GM12878 (cell line): ENCODE results near the gene TSFM.

Source experiments
- MYC ChIP-seq: IDR thresholded peaks from 2 replicates; pipeline ENCODE4 v1.6.1; 2011; ENCODE audit warnings: mild to moderate bottlenecking, low read length, moderate library complexity, inconsistent platforms; ENCODE audit not compliant: insufficient read depth, insufficient replicate concordance, insufficient read length, severe bottlenecking
- POLR2A ChIP-seq: IDR thresholded peaks from 2 replicates; pipeline ENCODE4 v1.6.1; 2011; ENCODE audit warnings: low read depth, mild to moderate bottlenecking, low read length
- POLR2AphosphoS2 ChIP-seq: IDR thresholded peaks from 2 replicates; pipeline ENCODE4 v1.6.1; 2011; ENCODE audit warnings: low read depth, mild to moderate bottlenecking, low read length, improper control_type of control experiment, moderate library complexity
- POU2F2 ChIP-seq: IDR thresholded peaks from 3 replicates; pipeline ENCODE4 v1.6.1; 2011; ENCODE audit warnings: low read depth, mild to moderate bottlenecking, low read length, borderline replicate concordance
- RAD21 ChIP-seq: IDR thresholded peaks from 2 replicates; pipeline ENCODE4 v1.6.1; 2011; ENCODE audit warnings: mild to moderate bottlenecking, low read depth, low read length, moderate library complexity; ENCODE audit not compliant: insufficient read depth
- YY1 ChIP-seq: IDR thresholded peaks from 2 replicates; pipeline ENCODE4 v1.6.1; 2011; ENCODE audit warnings: low read depth, mild to moderate bottlenecking, low read length
- TF ChIP-seq, protein P1 (sequence below): IDR thresholded peaks from 2 replicates; pipeline ENCODE4 v1.6.1; 2011; ENCODE audit warnings: borderline replicate concordance, low read depth, mild to moderate bottlenecking, moderate library complexity, mixed read lengths, low read length; ENCODE audit not compliant: insufficient read depth; ENCODE audit errors: extremely low read length

DNA sequence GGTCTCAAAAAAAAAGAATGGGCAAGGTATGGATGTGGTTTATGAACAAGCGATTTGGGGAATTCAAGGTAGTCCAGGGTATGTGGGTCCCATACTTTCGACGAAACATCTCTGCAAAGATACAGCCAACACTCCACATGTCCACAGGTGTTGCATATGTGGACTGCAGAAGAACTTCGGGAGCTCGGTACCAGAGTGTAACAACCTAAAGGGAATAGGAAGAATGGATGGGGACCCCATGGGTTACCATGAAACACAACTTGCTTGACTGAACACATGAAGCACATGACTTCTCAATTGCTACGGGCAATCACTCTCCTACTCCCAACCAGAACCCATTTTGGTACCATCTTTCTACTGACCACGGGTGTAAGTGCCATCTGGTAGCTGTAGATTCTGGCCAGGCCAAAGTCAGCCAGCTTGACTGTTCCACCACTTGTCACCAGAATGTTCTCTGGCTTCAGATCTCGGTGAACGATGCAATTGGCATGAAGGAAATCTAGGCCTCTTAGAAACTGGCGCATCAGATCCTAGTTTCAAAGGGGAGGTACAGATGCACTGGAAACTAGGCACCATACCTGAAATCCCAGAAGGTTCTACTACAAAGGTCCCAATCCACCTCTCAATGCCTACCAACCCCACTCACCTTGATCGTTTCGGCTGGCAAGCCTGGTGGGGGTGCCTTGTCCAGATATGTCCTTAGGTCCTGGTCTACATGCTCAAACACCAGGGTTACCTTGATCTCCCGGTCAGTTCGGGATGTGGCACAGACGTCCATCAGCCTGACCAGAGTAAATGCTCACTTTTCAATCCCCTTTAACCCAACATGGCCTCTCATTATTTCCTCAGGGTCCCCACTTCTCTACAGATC is 31.8 kb upstream of the TSFM start:
- TF ChIP-seq MYC (no peak), POLR2A (no peak), RAD21 (no peak), POU2F2 (no peak), YY1 (no peak), POLR2AphosphoS2 (no peak; the same call in 1 of the 2 replicates)
- TF ChIP-seq, protein P1, sequence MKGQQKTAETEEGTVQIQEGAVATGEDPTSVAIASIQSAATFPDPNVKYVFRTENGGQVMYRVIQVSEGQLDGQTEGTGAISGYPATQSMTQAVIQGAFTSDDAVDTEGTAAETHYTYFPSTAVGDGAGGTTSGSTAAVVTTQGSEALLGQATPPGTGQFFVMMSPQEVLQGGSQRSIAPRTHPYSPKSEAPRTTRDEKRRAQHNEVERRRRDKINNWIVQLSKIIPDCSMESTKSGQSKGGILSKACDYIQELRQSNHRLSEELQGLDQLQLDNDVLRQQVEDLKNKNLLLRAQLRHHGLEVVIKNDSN = no peak
